Measurements from ENCODE around the gene RFTN2.

DNA sequence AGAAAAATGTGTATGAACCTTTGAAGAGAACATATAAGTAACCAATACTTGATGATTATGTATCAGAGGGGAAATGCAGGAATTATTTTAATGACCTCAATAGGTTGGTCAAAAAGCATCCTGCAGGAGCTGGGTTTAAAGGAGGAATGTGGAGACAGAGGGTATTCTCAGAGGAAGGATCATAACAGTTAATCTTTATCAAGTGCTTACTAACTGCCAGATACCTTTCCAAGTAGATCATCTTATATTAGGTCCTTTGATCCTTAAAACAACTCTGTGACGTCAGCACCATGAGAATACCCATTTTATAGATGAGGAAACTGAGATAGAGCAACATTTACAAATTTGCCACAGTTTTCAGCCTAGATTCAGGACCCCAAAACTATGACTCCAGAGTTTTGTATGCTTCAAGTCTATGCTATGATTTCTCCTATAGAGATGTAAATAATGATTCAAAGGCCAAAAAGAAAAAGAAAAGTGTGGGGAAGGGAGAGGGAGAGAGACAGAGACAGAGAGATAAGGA is 3.0 kb downstream of the RFTN2 start:
- TF ChIP-seq, protein P1, sequence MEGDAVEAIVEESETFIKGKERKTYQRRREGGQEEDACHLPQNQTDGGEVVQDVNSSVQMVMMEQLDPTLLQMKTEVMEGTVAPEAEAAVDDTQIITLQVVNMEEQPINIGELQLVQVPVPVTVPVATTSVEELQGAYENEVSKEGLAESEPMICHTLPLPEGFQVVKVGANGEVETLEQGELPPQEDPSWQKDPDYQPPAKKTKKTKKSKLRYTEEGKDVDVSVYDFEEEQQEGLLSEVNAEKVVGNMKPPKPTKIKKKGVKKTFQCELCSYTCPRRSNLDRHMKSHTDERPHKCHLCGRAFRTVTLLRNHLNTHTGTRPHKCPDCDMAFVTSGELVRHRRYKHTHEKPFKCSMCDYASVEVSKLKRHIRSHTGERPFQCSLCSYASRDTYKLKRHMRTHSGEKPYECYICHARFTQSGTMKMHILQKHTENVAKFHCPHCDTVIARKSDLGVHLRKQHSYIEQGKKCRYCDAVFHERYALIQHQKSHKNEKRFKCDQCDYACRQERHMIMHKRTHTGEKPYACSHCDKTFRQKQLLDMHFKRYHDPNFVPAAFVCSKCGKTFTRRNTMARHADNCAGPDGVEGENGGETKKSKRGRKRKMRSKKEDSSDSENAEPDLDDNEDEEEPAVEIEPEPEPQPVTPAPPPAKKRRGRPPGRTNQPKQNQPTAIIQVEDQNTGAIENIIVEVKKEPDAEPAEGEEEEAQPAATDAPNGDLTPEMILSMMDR (IDR thresholded peaks at IDR 0.05), result no peak
- TF ChIP-seq POLR2A (IDR thresholded peaks at IDR 0.05) (no peak), EP300 (IDR thresholded peaks at IDR 0.05) (no peak)
